H1 (cell line): Measurements from ENCODE around the gene CACNA1B. TPM values are rescaled to one million over a fixed set of nuclear protein-coding genes. Genes with fewer than 3 reads are reported as not detected.
"Not testable (repeated sequence)": the region's sequence is repeated elsewhere in the genome, so short reads cannot be mapped to it uniquely, and the experiment has no call there.

Experiments used
- CTCF ChIA-PET: fragments of 300-600 bp; sonication (Branson Sonifier 250); formaldehyde crosslinking; loops from one replicate; lab custom pipeline; 2021; ENCODE audit not compliant: partially characterized antibody; lab: Charles Lee
- POLR2A ChIA-PET: fragments of 300-600 bp; sonication (Branson Sonifier 250); formaldehyde crosslinking; loops from one replicate; lab custom pipeline; 2021; ENCODE audit warnings: inconsistent platforms; ENCODE audit not compliant: partially characterized antibody; lab: Charles Lee
- DNase-seq, 2 experiments: peaks; one replicate each; pipeline versions ENCODE4 v3.0.0 to v3.0.0-alpha.2; 2010 to 2022; ENCODE audit warnings: low spot score in 2 of 2, low read depth in 1 of 2, mixed read lengths in 1 of 2
- FAIRE-seq: peaks from 2 replicates; lab custom pipeline; 2011; peaks lifted over from hg19 to GRCh38; lab: Jason Lieb, UNC
- H2AFZ ChIP-seq: 2 replicates; pipeline ENCODE4 v1.8.1; 2012; ENCODE audit warnings: low read length, inconsistent platforms
- H2AK5ac ChIP-seq: 2 replicates; pipeline ENCODE4 v1.6.1; 2013; ENCODE audit warnings: low read depth, low read length
- H2BK120ac ChIP-seq: replicated peaks from 2 replicates; pipeline ENCODE3; 2013; ENCODE audit warnings: low read depth, low read length, inconsistent platforms
- H2BK12ac ChIP-seq: 2 replicates; pipeline ENCODE4 v1.6.1; 2013; ENCODE audit warnings: low read depth, low read length
- H2BK15ac ChIP-seq: 2 replicates; pipeline ENCODE4 v1.6.1; 2013; ENCODE audit warnings: low read length
- H2BK20ac ChIP-seq: 2 replicates; pipeline ENCODE4 v1.6.1; 2013; ENCODE audit warnings: low read length
- H2BK5ac ChIP-seq: 2 replicates; pipeline ENCODE4 v1.6.1; 2013; ENCODE audit warnings: low read depth, low read length
- H3K14ac ChIP-seq: 2 replicates; pipeline ENCODE4 v1.6.1; 2013; ENCODE audit warnings: inconsistent platforms; ENCODE audit not compliant: insufficient read length
- H3K18ac ChIP-seq: 2 replicates; pipeline ENCODE4 v1.6.1; 2013; ENCODE audit warnings: low read length; ENCODE audit errors: extremely low read depth
- H3K23ac ChIP-seq: 2 replicates; pipeline ENCODE4 v1.6.1; 2013; ENCODE audit warnings: inconsistent platforms; ENCODE audit not compliant: insufficient read length
- H3K23me2 ChIP-seq: 2 replicates; pipeline ENCODE4 v1.6.1; 2013; ENCODE audit warnings: low read depth, low read length
- H3K27ac ChIP-seq: 2 replicates; pipeline ENCODE4 v1.6.1; 2011; ENCODE audit warnings: low read depth, low read length, inconsistent platforms
- H3K27me3 ChIP-seq, 4 experiments: replicated peaks in 1 of 4; 1 replicate in 1 of 4; 2 replicates in 3 of 4; pipeline versions ENCODE4 v1.6.1 to v1.8.1; 2011 to 2013; ENCODE audit warnings: low read length in 3 of 4, mild to moderate bottlenecking in 3 of 4, inconsistent platforms in 2 of 4, mixed read lengths in 2 of 4, moderate library complexity in 1 of 4; ENCODE audit not compliant: control insufficient read depth in 3 of 4, insufficient read depth in 3 of 4; ENCODE audit errors: extremely low read depth in 1 of 4
- H3K36me3 ChIP-seq, 4 experiments: 2 replicates each; pipeline versions ENCODE4 v1.6.1 to v1.8.1; 2011 to 2013; ENCODE audit warnings: mild to moderate bottlenecking in 4 of 4, low read length in 3 of 4, moderate library complexity in 2 of 4, control low read depth in 1 of 4, inconsistent platforms in 1 of 4; ENCODE audit not compliant: insufficient read depth in 4 of 4, control insufficient read depth in 2 of 4
- H3K4ac ChIP-seq: replicated peaks from 2 replicates; pipeline ENCODE3; 2013; ENCODE audit warnings: low read length, low read depth, mixed read lengths, inconsistent platforms; ENCODE audit not compliant: insufficient read length
- H3K4me1 ChIP-seq, 4 experiments: replicated peaks in 1 of 4; 1 replicate in 1 of 4; 2 replicates in 3 of 4; pipeline versions ENCODE4 v1.6.1 to v1.8.1; 2011 to 2013; ENCODE audit warnings: low read length in 3 of 4, inconsistent platforms in 2 of 4, mixed read lengths in 1 of 4; ENCODE audit not compliant: insufficient read depth in 4 of 4, control insufficient read depth in 3 of 4
- H3K4me2 ChIP-seq, 2 experiments: 2 replicates each; pipeline versions ENCODE4 v1.6.1 to v1.8.1; 2011 to 2013; ENCODE audit warnings: low read depth in 2 of 2, low read length in 2 of 2, control low read depth in 1 of 2, inconsistent platforms in 1 of 2, mild to moderate bottlenecking in 1 of 2; ENCODE audit not compliant: insufficient read depth in 1 of 2
- H3K4me3 ChIP-seq, 4 experiments: fragments of 200-600, 300-600 bp in 1 of 4; sonication (generic), shearing (Covaris generic), sonication (Bioruptor Twin) in 1 of 4; 2 replicates each; pipeline versions ENCODE4 v1.5.1 to v1.8.1; 2011 to 2016; ENCODE audit warnings: low read length in 4 of 4, low read depth in 3 of 4, control low read depth in 2 of 4, inconsistent platforms in 2 of 4, mild to moderate bottlenecking in 2 of 4, mixed read lengths in 1 of 4, moderate library complexity in 1 of 4; ENCODE audit not compliant: insufficient read depth in 2 of 4; ENCODE audit errors: extremely low read depth in 1 of 4
- H3K56ac ChIP-seq: replicated peaks from 2 replicates; pipeline ENCODE3; 2013; ENCODE audit warnings: low read depth, mild to moderate bottlenecking, mixed read lengths, low read length, inconsistent platforms; ENCODE audit not compliant: insufficient read length
- H3K79me1 ChIP-seq: 2 replicates; pipeline ENCODE4 v1.6.1; 2013; ENCODE audit warnings: low read depth, low read length, control low read depth
- H3K79me2 ChIP-seq, 2 experiments: 2 replicates each; pipeline versions ENCODE4 v1.6.1 to v1.8.1; 2012 to 2013; ENCODE audit warnings: low read length in 2 of 2, mild to moderate bottlenecking in 2 of 2, inconsistent platforms in 1 of 2; ENCODE audit not compliant: insufficient read depth in 2 of 2, control insufficient read depth in 1 of 2
- H3K9ac ChIP-seq, 4 experiments: replicated peaks in 1 of 4; 1 replicate in 1 of 4; 2 replicates in 3 of 4; pipeline versions ENCODE4 v1.6.1 to v1.8.1; 2011 to 2013; ENCODE audit warnings: low read depth in 3 of 4, low read length in 3 of 4, control low read depth in 2 of 4, mild to moderate bottlenecking in 2 of 4, moderate library complexity in 2 of 4, inconsistent platforms in 1 of 4; ENCODE audit errors: extremely low read depth in 1 of 4
- H3K9me3 ChIP-seq, 2 experiments: 2 replicates each; pipeline versions ENCODE4 v1.6.1 to v1.8.1; 2012 to 2013; ENCODE audit warnings: mild to moderate bottlenecking in 2 of 2, moderate library complexity in 2 of 2, control low read depth in 1 of 2, inconsistent platforms in 1 of 2, low read depth in 1 of 2, low read length in 1 of 2, mixed read lengths in 1 of 2; ENCODE audit not compliant: insufficient read depth in 2 of 2
- H4K20me1 ChIP-seq, 2 experiments: replicated peaks in 1 of 2; 2 replicates each; pipeline versions ENCODE3 to v1.8.1; 2011 to 2013; ENCODE audit warnings: inconsistent platforms in 2 of 2, low read length in 2 of 2, mild to moderate bottlenecking in 1 of 2; ENCODE audit not compliant: insufficient read depth in 2 of 2, control insufficient read depth in 1 of 2
- H4K5ac ChIP-seq: 2 replicates; pipeline ENCODE4 v1.6.1; 2013; ENCODE audit warnings: low read length, low read depth, mixed read lengths, inconsistent platforms; ENCODE audit not compliant: insufficient read length
- H4K8ac ChIP-seq: 2 replicates; pipeline ENCODE4 v1.8.0; 2013; ENCODE audit warnings: mild to moderate bottlenecking, moderate library complexity, low read length, inconsistent platforms; ENCODE audit not compliant: insufficient read depth; ENCODE audit errors: extremely low read depth
- H4K91ac ChIP-seq: replicated peaks from 2 replicates; pipeline ENCODE3; 2013; ENCODE audit warnings: low read length, mixed read lengths, inconsistent platforms; ENCODE audit not compliant: insufficient read length
- WGBS, 2 experiments: shearing (Covaris generic) in 1 of 2; methylation state at CpG; one replicate each; pipeline versions ENCODE4 v1.1.6 to v1.1.7; 2013 to 2015; ENCODE audit warnings: low lambda C conversion rate in 2 of 2, mixed read lengths in 2 of 2, inconsistent platforms in 1 of 2, low coverage in 1 of 2, missing lambda C conversion rate in 1 of 2; ENCODE audit not compliant: insufficient replicate concordance in 2 of 2, insufficient coverage in 1 of 2, insufficient read length in 1 of 2; ENCODE audit errors: extremely low coverage in 1 of 2, missing lambda C conversion rate in 1 of 2; 5-methylcytosine and 5-hydroxymethylcytosine counted together
- polyA plus RNA-seq, 7 experiments: library from polyadenylated mRNA; depleted of rRNA in 3 of 7; stranded (reverse) in 5 of 7; unstranded in 2 of 7; fragments of >200 nt in 5 of 7; fragments of 200-250 nt in 2 of 7; gene quantifications; 1 replicate in 5 of 7; 2 replicates in 1 of 7; 4 replicates in 1 of 7; pipeline versions ENCODE4 v1.2.1 to v1.2.3, GENCODE V29; 2011 to 2013; ENCODE audit warnings: missing spikeins in 2 of 7, mixed read lengths in 2 of 7
- total RNA-seq: library from RNA; stranded (reverse); fragmentation: NEBNext Ultra II Directional; extraction: Animal tissue kit (Norgen Biotek cat#: 25700); gene quantifications from 2 replicates; pipeline ENCODE4 v1.2.1, GENCODE V29; 2021
- TF ChIP-seq, protein P1 (sequence below), 3 experiments: IDR thresholded peaks; 1 replicate in 2 of 3; 2 replicates in 1 of 3; pipeline versions ENCODE4 v1.5.1 to v1.6.1; 2011; ENCODE audit warnings: low read length in 3 of 3, mild to moderate bottlenecking in 3 of 3, inconsistent platforms in 2 of 3, low read depth in 1 of 3, moderate library complexity in 1 of 3; ENCODE audit not compliant: insufficient read depth in 1 of 3; ENCODE audit errors: control extremely low read depth in 1 of 3

CACNA1B gene
- total and polyA plus RNA-seq, 2 of the 8 experiments (the other 6 are each of a cell fraction or from before 2014, with no cell fraction given) = 1.5 to 5.7 TPM

GRCh38 chr9:138113701-138114325 lies 236.2 kb downstream of the CACNA1B start:
- TF ChIP-seq, protein P1, sequence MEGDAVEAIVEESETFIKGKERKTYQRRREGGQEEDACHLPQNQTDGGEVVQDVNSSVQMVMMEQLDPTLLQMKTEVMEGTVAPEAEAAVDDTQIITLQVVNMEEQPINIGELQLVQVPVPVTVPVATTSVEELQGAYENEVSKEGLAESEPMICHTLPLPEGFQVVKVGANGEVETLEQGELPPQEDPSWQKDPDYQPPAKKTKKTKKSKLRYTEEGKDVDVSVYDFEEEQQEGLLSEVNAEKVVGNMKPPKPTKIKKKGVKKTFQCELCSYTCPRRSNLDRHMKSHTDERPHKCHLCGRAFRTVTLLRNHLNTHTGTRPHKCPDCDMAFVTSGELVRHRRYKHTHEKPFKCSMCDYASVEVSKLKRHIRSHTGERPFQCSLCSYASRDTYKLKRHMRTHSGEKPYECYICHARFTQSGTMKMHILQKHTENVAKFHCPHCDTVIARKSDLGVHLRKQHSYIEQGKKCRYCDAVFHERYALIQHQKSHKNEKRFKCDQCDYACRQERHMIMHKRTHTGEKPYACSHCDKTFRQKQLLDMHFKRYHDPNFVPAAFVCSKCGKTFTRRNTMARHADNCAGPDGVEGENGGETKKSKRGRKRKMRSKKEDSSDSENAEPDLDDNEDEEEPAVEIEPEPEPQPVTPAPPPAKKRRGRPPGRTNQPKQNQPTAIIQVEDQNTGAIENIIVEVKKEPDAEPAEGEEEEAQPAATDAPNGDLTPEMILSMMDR (IDR thresholded peaks at IDR 0.05; ENCODE audit: control extremely low read depth in 1 of 3, insufficient read depth in 1 of 3, low read depth in 1 of 3, low read length in 3 of 3) = peak; percentile 6 to 39 (median 15)
- H2AK5ac ChIP-seq, H4K8ac ChIP-seq, H2BK120ac ChIP-seq, H3K14ac ChIP-seq, H3K18ac ChIP-seq, POLR2A ChIA-PET, H2BK5ac ChIP-seq, H2BK15ac ChIP-seq, H4K5ac ChIP-seq, FAIRE-seq, DNase-seq, H3K79me2 ChIP-seq, H4K91ac ChIP-seq, CTCF ChIA-PET, H3K23me2 ChIP-seq, H3K36me3 ChIP-seq, H3K4me3 ChIP-seq, H3K27ac ChIP-seq, H3K56ac ChIP-seq, H2BK12ac ChIP-seq, H3K27me3 ChIP-seq, H3K4ac ChIP-seq, H2AFZ ChIP-seq, H2BK20ac ChIP-seq, H3K4me2 ChIP-seq, H3K9ac ChIP-seq, H3K4me1 ChIP-seq, H3K23ac ChIP-seq, H4K20me1 ChIP-seq, H3K79me1 ChIP-seq: not testable (repeated sequence)
- WGBS, 2 experiments = 87% methylated on average over 16 of the region's 23 CpGs; no CpG with 5 or more reads in 1 of the 2 experiments
- H3K9me3 ChIP-seq = peaks cover 66 to 84% of the 10 kb centered on the region in 2 experiments
